GM12801 (cell line): ENCODE measurements around the gene CCDC28A.

Experiments used
- TF ChIP-seq, protein P1 (sequence below): IDR thresholded peaks from one replicate; pipeline ENCODE4 v1.5.1; 2011; ENCODE audit warnings: control low read depth; ENCODE audit not compliant: insufficient read length; ENCODE audit errors: extremely low read depth

Gene CCDC28A

DNA sequence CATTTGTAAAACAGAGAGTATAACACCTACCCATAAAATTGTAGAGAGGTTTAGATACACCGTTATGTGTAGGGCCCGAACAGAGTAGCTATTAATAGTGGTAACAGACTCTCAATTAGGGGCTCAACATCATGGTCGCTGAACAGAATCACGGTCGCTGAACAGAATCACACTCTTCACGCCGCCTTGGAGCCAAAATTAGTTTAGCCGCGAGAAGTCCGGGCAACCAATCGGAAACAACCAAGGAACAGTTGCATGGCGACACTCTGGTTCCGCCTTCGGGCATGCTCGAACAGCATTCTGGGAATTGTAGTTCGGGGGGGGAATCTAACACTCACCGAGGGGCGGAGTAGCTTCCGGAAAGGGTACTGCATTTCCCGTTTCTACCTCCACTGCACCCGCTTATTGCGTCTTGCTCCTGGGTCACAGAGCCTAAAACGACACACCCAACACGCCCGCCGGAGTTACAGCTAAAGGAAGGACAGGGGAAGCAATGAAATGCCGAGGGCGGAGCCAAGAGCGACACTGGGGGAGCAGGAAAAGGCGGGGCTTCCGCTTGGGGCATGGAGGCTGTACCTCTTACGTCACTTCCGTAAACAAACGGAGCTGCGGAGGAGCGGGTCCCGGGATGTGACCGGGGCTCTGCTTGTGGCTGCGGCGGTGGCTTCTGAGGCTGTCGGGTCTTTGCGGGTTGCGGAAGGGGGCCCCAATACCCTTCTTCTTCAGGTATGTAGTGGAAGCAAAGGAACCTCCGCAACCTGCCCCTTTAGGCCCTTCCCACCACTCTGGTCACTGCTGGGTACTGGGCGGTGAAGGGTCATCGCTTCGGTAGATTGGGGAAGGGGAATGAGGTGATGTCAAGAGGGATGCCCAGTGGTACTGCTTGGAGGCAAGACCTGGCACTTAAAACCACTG is at the start of gene CCDC28A:
Gene CCDC28A, plus strand, starts transcription at position 593 of the 915 bp plus-strand sequence. CDS start 2,352 bp downstream, outside the sequence.
- TF ChIP-seq, protein P1, sequence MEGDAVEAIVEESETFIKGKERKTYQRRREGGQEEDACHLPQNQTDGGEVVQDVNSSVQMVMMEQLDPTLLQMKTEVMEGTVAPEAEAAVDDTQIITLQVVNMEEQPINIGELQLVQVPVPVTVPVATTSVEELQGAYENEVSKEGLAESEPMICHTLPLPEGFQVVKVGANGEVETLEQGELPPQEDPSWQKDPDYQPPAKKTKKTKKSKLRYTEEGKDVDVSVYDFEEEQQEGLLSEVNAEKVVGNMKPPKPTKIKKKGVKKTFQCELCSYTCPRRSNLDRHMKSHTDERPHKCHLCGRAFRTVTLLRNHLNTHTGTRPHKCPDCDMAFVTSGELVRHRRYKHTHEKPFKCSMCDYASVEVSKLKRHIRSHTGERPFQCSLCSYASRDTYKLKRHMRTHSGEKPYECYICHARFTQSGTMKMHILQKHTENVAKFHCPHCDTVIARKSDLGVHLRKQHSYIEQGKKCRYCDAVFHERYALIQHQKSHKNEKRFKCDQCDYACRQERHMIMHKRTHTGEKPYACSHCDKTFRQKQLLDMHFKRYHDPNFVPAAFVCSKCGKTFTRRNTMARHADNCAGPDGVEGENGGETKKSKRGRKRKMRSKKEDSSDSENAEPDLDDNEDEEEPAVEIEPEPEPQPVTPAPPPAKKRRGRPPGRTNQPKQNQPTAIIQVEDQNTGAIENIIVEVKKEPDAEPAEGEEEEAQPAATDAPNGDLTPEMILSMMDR = no peak

- TF ChIP-seq, protein P1 = no peak
Observed at GRCh38 chr6:138724015-138724414, 49.6 kb upstream of the CCDC28A start.

- TF ChIP-seq, protein P1 = no peak
Observed at GRCh38 chr6:138726066-138726756, 47.4 kb upstream of the CCDC28A start.

- TF ChIP-seq, protein P1 = no peak
Observed at GRCh38 chr6:138726757-138727097, 46.8 kb upstream of the CCDC28A start.

- TF ChIP-seq, protein P1 = no peak
Observed at GRCh38 chr6:138727182-138727581, 46.4 kb upstream of the CCDC28A start.

DNA sequence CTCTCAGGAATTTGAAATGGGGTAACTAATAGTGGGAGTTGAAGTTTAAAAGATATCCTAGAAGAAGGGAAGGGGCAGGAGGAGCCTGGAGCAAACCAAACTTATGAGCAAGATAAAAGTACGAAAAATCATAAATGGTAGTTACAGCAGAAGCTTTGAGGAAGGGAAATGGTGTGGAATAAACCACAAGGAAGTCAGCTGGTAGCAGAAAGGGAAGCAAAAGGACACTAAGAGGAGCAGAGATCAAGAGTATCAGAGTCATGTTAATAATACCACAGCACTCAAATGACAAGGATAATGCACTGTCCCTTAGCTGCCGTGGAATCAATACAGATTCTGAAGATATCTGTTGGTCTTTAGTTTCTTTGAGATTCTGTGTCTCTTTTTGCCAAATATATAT is 44.9 kb upstream of the CCDC28A start:
- TF ChIP-seq, protein P1 = no peak

- TF ChIP-seq, protein P1 = no peak
Observed at GRCh38 chr6:138734585-138734984, 39.0 kb upstream of the CCDC28A start.
